Stimulated activated naive B cell treated with anti-CD40 and anti-IgM and Interleukin-4, amounts not matched to agents 10 μg/mL and 1 μg/mL and 100 μg/mL, for 72 hours (primary cell): Measurements from ENCODE around the gene IDH3A.
A peak's percentile ranks its signal among the peaks of the same experiment; 100 is the strongest.

Source experiments
- ATAC-seq, 2 donors: fragments of 150-1000 bp; cut with Tn5 transposase; replicated peaks; 2 replicates each; pipeline ENCODE4 v1.10.0; 2021; ENCODE audit warnings: moderate library complexity in 1 of 2
- DNase-seq: peaks from one replicate; pipeline ENCODE4 v3.0.0; 2021
- H3K27ac Mint-ChIP-seq: one replicate; pipeline ENCODE4 v1.8.0; 2022; ENCODE audit warnings: mild to moderate bottlenecking, mixed read lengths
- H3K27me3 Mint-ChIP-seq, 2 donors: one replicate each; pipeline ENCODE4 v1.8.0; 2022; ENCODE audit warnings: mixed read lengths in 2 of 2
- H3K36me3 Mint-ChIP-seq, 2 donors: one replicate each; pipeline ENCODE4 v1.8.0; 2022; ENCODE audit warnings: mixed read lengths in 2 of 2, mild to moderate bottlenecking in 1 of 2
- H3K4me1 Mint-ChIP-seq, 2 donors: one replicate each; pipeline ENCODE4 v1.8.0; 2022; ENCODE audit warnings: mixed read lengths in 2 of 2, mild to moderate bottlenecking in 1 of 2
- H3K4me3 Mint-ChIP-seq, 2 donors: one replicate each; pipeline ENCODE4 v1.8.0; 2022; ENCODE audit warnings: mild to moderate bottlenecking in 2 of 2, mixed read lengths in 2 of 2, moderate library complexity in 1 of 2
- H3K9me3 Mint-ChIP-seq, 2 donors: one replicate each; pipeline ENCODE4 v1.8.0; 2022; ENCODE audit warnings: mixed read lengths in 2 of 2, mild to moderate bottlenecking in 1 of 2

The IDH3A gene

GRCh38 chr15:78110916-78111475 lies 38.2 kb upstream of the IDH3A start:
- Mint-ChIP-seq H3K4me1 (peaks cover 5 to 17% of the 10 kb centered on the region in 2 donors), H3K27me3 (no peaks in the 10 kb centered on the region), H3K9me3 (no peaks in the 10 kb centered on the region), H3K27ac (no peak overlapping the region), H3K36me3 (no peaks in the 10 kb centered on the region), H3K4me3 (no peak overlapping the region)
- DNase-seq, result no peak
- no peak for ATAC-seq

- H3K4me1 Mint-ChIP-seq, result peaks cover 4 to 17% of the 10 kb centered on the region in 2 donors
- H3K4me3 Mint-ChIP-seq, result no peak overlapping the region
- H3K36me3 Mint-ChIP-seq, result no peaks in the 10 kb centered on the region
- no peak for ATAC-seq
- DNase-seq, result no peak
- no peaks in the 10 kb centered on the region for H3K27me3 Mint-ChIP-seq
- H3K27ac Mint-ChIP-seq, result no peak overlapping the region
- no peaks in the 10 kb centered on the region for H3K9me3 Mint-ChIP-seq
Observed at GRCh38 chr15:78111788-78112187, 37.4 kb upstream of the IDH3A start.

GRCh38 chr15:78112551-78112950 lies 36.6 kb upstream of the IDH3A start:
- no peak overlapping the region for H3K27ac Mint-ChIP-seq
- no peaks in the 10 kb centered on the region for H3K9me3 Mint-ChIP-seq
- no peaks in the 10 kb centered on the region for H3K36me3 Mint-ChIP-seq
- DNase-seq (no peak), ATAC-seq (no peak)
- peaks cover 4 to 17% of the 10 kb centered on the region in 2 donors for H3K4me1 Mint-ChIP-seq
- no peak overlapping the region for H3K4me3 Mint-ChIP-seq
- H3K27me3 Mint-ChIP-seq, result no peaks in the 10 kb centered on the region

- Mint-ChIP-seq H3K36me3 (no peaks in the 10 kb centered on the region), H3K4me1 (no peaks in the 10 kb centered on the region)
Observed at GRCh38 chr15:78120523-78120922, 28.6 kb upstream of the IDH3A start.

GRCh38 chr15:78125267-78125666 lies 23.9 kb upstream of the IDH3A start:
- H3K9me3 Mint-ChIP-seq, result no peaks in the 10 kb centered on the region
- no peak overlapping the region for H3K27ac Mint-ChIP-seq
- H3K4me1 Mint-ChIP-seq, result peaks cover 4% of the 10 kb centered on the region in 2 donors
- ATAC-seq (no peak), DNase-seq (no peak)
- no peak overlapping the region for H3K4me3 Mint-ChIP-seq
- no peaks in the 10 kb centered on the region for H3K36me3 Mint-ChIP-seq
- H3K27me3 Mint-ChIP-seq, result no peaks in the 10 kb centered on the region

More at GRCh38 chr15:78120523-78120922, 28.6 kb upstream of the IDH3A start:
- no peak overlapping the region for H3K27ac Mint-ChIP-seq
- no peak for ATAC-seq
- H3K4me3 Mint-ChIP-seq, result no peak overlapping the region
- no peaks in the 10 kb centered on the region for H3K27me3 Mint-ChIP-seq
- DNase-seq, result no peak
- no peaks in the 10 kb centered on the region for H3K9me3 Mint-ChIP-seq

GRCh38 chr15:78127882-78128281 lies 21.3 kb upstream of the IDH3A start:
- Mint-ChIP-seq H3K9me3 (no peaks in the 10 kb centered on the region), H3K36me3 (no peaks in the 10 kb centered on the region), H3K4me1 (peaks cover 14 to 19% of the 10 kb centered on the region in 2 donors), H3K27me3 (no peaks in the 10 kb centered on the region), H3K27ac (peak overlapping the region; percentile 20), H3K4me3 (no peak overlapping the region)
- ATAC-seq (no peak), DNase-seq (no peak)

GRCh38 chr15:78129077-78129750 lies 19.9 kb upstream of the IDH3A start:
- Mint-ChIP-seq H3K4me1 (peaks cover 16 to 26% of the 10 kb centered on the region in 2 donors), H3K4me3 (no peak overlapping the region)
- no peak for DNase-seq

GRCh38 chr15:78129751-78130287 lies 19.3 kb upstream of the IDH3A start:
- H3K9me3 Mint-ChIP-seq, result no peaks in the 10 kb centered on the region
- ATAC-seq, result no peak
- peaks cover 16 to 26% of the 10 kb centered on the region in 2 donors for H3K4me1 Mint-ChIP-seq
- DNase-seq, result no peak
- no peaks in the 10 kb centered on the region for H3K27me3 Mint-ChIP-seq
- H3K36me3 Mint-ChIP-seq, result no peaks in the 10 kb centered on the region
- peak overlapping the region; percentile 80 to 84 for H3K4me3 Mint-ChIP-seq
- H3K27ac Mint-ChIP-seq, result no peak overlapping the region

More at GRCh38 chr15:78129077-78129750, 19.9 kb upstream of the IDH3A start:
- Mint-ChIP-seq H3K27me3 (no peaks in the 10 kb centered on the region), H3K9me3 (no peaks in the 10 kb centered on the region), H3K36me3 (no peaks in the 10 kb centered on the region), H3K27ac (no peak overlapping the region)
- no peak for ATAC-seq

- no peaks in the 10 kb centered on the region for H3K36me3 Mint-ChIP-seq
- no peaks in the 10 kb centered on the region for H3K9me3 Mint-ChIP-seq
- DNase-seq (peak; percentile 20), ATAC-seq (peak; percentile 64 to 68)
- peak overlapping the region; percentile 87 for H3K27ac Mint-ChIP-seq
- no peaks in the 10 kb centered on the region for H3K27me3 Mint-ChIP-seq
- peaks cover 16 to 26% of the 10 kb centered on the region in 2 donors for H3K4me1 Mint-ChIP-seq
- peak overlapping the region; percentile 80 to 84 for H3K4me3 Mint-ChIP-seq
Observed at GRCh38 chr15:78130466-78131294, 18.5 kb upstream of the IDH3A start.

- ATAC-seq, result peak; percentile 84 to 88
- DNase-seq, result peak; percentile 74
- peak within 1 kb of the TSS; percentile 84 to 88 for H3K4me3 Mint-ChIP-seq
- no peaks in the 10 kb centered on the region for H3K36me3 Mint-ChIP-seq
- H3K4me1 Mint-ChIP-seq, result peaks cover 16 to 26% of the 10 kb centered on the region in 2 donors
- peak within 1 kb of the TSS; percentile 87 for H3K27ac Mint-ChIP-seq
- H3K9me3 Mint-ChIP-seq, result no peaks in the 10 kb centered on the region
- H3K27me3 Mint-ChIP-seq, result no peaks in the 10 kb centered on the region
Observed at GRCh38 chr15:78131295-78132061, 17.7 kb upstream of the IDH3A start, which contains the start of gene CIB2. Gene CIB2, minus strand, starts transcription at chr15:78131445. Its CDS starts 230 bp downstream, at chr15:78131215.

- no peak overlapping the region for H3K27ac Mint-ChIP-seq
- no peaks in the 10 kb centered on the region for H3K9me3 Mint-ChIP-seq
- H3K36me3 Mint-ChIP-seq, result no peaks in the 10 kb centered on the region
- no peak overlapping the region for H3K4me3 Mint-ChIP-seq
- no peaks in the 10 kb centered on the region for H3K27me3 Mint-ChIP-seq
- ATAC-seq, result no peak
- H3K4me1 Mint-ChIP-seq, result peaks cover 16 to 26% of the 10 kb centered on the region in 2 donors
- DNase-seq, result no peak
Observed at GRCh38 chr15:78133801-78134200, 15.4 kb upstream of the IDH3A start.

- DNase-seq (no peak), ATAC-seq (no peak)
- Mint-ChIP-seq H3K36me3 (no peaks in the 10 kb centered on the region), H3K27ac (no peak overlapping the region), H3K4me3 (no peak overlapping the region), H3K9me3 (no peaks in the 10 kb centered on the region), H3K4me1 (no peaks in the 10 kb centered on the region), H3K27me3 (no peaks in the 10 kb centered on the region)
Observed at GRCh38 chr15:78139578-78139977, 9.6 kb upstream of the IDH3A start.

GRCh38 chr15:78140292-78140691 lies 8.9 kb upstream of the IDH3A start:
- no peak overlapping the region for H3K27ac Mint-ChIP-seq
- H3K27me3 Mint-ChIP-seq, result no peaks in the 10 kb centered on the region
- no peaks in the 10 kb centered on the region for H3K9me3 Mint-ChIP-seq
- H3K4me1 Mint-ChIP-seq, result no peaks in the 10 kb centered on the region
- no peak for DNase-seq
- ATAC-seq, result no peak
- no peaks in the 10 kb centered on the region for H3K36me3 Mint-ChIP-seq
- H3K4me3 Mint-ChIP-seq, result no peak overlapping the region

- H3K27ac Mint-ChIP-seq, result no peak overlapping the region
- no peak overlapping the region for H3K4me3 Mint-ChIP-seq
- H3K4me1 Mint-ChIP-seq, result peaks cover 2 to 3% of the 10 kb centered on the region in 2 donors
- H3K36me3 Mint-ChIP-seq, result peaks cover 0 to 1% of the 10 kb centered on the region in 2 donors
- H3K27me3 Mint-ChIP-seq, result no peaks in the 10 kb centered on the region
- DNase-seq (no peak), ATAC-seq (no peak)
- no peaks in the 10 kb centered on the region for H3K9me3 Mint-ChIP-seq
Observed at GRCh38 chr15:78142332-78142731, 6.8 kb upstream of the IDH3A start.
